ENCODE data around the gene TMEM240. TPM values are rescaled to one million over a fixed set of nuclear protein-coding genes. Genes with fewer than 3 reads are reported as not detected.
"Not testable (repeated sequence)": the region's sequence is repeated elsewhere in the genome, so short reads cannot be mapped to it uniquely, and the experiment has no call there.

The TMEM240 gene
- total and polyA plus RNA-seq, 9 donors, result 3.5 to 9.2 (median 4.8) TPM

DNA sequence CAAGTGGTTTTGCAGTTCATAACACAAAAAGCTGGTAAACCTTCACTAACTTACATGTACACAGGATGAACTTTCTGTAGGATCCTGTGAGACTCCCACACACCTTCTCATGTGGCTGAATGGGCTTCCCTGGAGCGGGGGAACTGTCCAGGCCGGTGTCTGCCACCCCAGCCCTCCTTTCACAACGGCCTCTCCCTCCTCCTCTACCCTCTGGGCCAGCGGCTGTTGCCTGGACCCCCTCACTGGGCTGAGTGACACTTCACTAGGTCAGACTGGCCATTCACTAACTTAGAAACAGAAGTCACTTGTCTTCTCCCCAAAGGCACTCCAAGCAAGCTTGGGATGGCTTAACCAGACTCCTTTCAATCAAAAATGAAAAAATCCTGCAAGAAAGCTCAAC, 18.2 kb upstream of the TMEM240 start:
- Histone ChIP-seq H3K36me3 (ENCODE audit: control insufficient read depth, insufficient read depth, low read length) (peaks cover 42% of the 10 kb centered on the region), H3K27ac (ENCODE audit: low read length) (no peak overlapping the region), H3K4me1 (ENCODE audit: control insufficient read depth, insufficient read depth, low read length) (no peaks in the 10 kb centered on the region), H3K4me3 (ENCODE audit: low read length) (no peak overlapping the region), H3K9me3 (replicated peaks; ENCODE audit: control insufficient read depth, low read depth, low read length) (no peaks in the 10 kb centered on the region), H3K27me3 (ENCODE audit: control insufficient read depth, insufficient read depth, low read length) (no peaks in the 10 kb centered on the region)
- 56% methylated on average over 4 of the region's 4 CpGs for WGBS (ENCODE audit: insufficient coverage)
- no peak for DNase-seq

DNA sequence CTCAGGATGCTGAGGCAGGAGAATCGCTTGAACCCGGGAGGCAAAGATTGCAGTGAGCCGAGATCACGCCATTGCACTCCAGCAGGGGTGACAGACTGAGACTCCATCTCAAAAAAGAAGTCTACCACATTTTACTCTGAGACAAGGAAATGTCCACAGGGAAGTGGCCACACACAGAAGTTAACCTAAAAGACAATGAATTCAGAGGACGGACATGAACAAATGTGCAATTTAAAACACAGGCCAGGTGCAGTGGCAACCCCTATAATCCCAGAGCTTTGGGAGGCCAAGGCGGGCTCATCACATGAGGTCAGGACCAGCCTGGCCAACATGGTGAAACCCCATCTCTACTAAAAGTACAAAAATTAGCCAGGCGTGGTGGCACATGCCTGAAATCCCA, 17.3 kb upstream of the TMEM240 start:
- DNase-seq; H3K27me3 ChIP-seq (ENCODE audit: control insufficient read depth, insufficient read depth, low read length); H3K4me3 ChIP-seq (ENCODE audit: low read length); H3K27ac ChIP-seq (ENCODE audit: low read length); H3K4me1 ChIP-seq (ENCODE audit: control insufficient read depth, insufficient read depth, low read length); H3K9me3 ChIP-seq (replicated peaks; ENCODE audit: control insufficient read depth, low read depth, low read length): not testable (repeated sequence)
- H3K36me3 ChIP-seq (ENCODE audit: control insufficient read depth, insufficient read depth, low read length), result peaks cover 34% of the 10 kb centered on the region
- 97% methylated on average over 6 of the region's 7 CpGs for WGBS (ENCODE audit: insufficient coverage)

DNA sequence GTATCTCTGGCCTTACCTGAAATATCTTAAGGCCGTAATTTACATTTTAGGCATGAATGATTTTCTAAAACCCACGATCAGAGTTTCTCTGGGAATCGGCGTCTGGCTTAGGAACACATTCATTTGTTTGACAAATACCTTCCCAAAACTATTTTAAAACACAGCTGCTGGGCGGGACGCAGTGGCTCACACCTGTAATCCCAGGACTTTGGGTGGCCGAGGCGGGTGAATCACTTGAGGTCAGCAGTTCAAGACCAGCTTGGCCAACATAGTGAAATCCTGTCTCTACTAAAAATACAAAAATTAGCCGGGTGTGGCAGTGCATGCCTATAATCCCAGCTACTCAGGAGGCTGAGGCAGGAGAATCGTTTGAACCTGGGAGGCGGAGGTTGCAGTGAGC, 16.5 kb upstream of the TMEM240 start:
- H3K4me1 ChIP-seq (ENCODE audit: control insufficient read depth, insufficient read depth, low read length); H3K27ac ChIP-seq (ENCODE audit: low read length); H3K9me3 ChIP-seq (replicated peaks; ENCODE audit: control insufficient read depth, low read depth, low read length); DNase-seq; H3K27me3 ChIP-seq (ENCODE audit: control insufficient read depth, insufficient read depth, low read length); H3K4me3 ChIP-seq (ENCODE audit: low read length): not testable (repeated sequence)
- H3K36me3 ChIP-seq (ENCODE audit: control insufficient read depth, insufficient read depth, low read length), result peaks cover 27% of the 10 kb centered on the region
- WGBS (ENCODE audit: insufficient coverage), result 94% methylated on average over 8 of the region's 11 CpGs

DNA sequence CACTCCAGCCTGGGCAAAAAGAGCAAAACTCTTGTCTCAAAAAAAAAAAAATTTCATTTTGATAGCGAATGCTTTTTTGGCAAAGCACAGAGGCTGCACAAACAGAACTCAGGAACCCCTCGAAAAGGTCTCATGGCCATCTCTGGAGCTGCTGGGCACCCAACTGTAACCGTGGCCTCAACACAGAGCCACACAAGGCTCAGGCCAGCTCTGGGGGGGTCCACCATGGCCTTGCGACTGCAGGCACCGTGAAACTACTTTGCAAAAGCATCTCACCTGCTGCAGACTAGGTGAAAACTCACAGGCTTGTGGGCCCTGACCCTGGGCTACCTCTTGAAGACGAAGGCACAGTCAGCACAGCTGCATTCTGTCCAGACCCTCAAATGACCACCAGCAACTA, 16.1 kb upstream of the TMEM240 start:
- Histone ChIP-seq H3K36me3 (ENCODE audit: control insufficient read depth, insufficient read depth, low read length) (peaks cover 22% of the 10 kb centered on the region), H3K4me1 (ENCODE audit: control insufficient read depth, insufficient read depth, low read length) (no peaks in the 10 kb centered on the region), H3K27me3 (ENCODE audit: control insufficient read depth, insufficient read depth, low read length) (no peaks in the 10 kb centered on the region), H3K4me3 (ENCODE audit: low read length) (no peak overlapping the region), H3K27ac (ENCODE audit: low read length) (no peak overlapping the region), H3K9me3 (replicated peaks; ENCODE audit: control insufficient read depth, low read depth, low read length) (no peaks in the 10 kb centered on the region)
- WGBS (ENCODE audit: insufficient coverage), result 87% methylated on average over 5 of the region's 6 CpGs
- DNase-seq, result no peak

DNA sequence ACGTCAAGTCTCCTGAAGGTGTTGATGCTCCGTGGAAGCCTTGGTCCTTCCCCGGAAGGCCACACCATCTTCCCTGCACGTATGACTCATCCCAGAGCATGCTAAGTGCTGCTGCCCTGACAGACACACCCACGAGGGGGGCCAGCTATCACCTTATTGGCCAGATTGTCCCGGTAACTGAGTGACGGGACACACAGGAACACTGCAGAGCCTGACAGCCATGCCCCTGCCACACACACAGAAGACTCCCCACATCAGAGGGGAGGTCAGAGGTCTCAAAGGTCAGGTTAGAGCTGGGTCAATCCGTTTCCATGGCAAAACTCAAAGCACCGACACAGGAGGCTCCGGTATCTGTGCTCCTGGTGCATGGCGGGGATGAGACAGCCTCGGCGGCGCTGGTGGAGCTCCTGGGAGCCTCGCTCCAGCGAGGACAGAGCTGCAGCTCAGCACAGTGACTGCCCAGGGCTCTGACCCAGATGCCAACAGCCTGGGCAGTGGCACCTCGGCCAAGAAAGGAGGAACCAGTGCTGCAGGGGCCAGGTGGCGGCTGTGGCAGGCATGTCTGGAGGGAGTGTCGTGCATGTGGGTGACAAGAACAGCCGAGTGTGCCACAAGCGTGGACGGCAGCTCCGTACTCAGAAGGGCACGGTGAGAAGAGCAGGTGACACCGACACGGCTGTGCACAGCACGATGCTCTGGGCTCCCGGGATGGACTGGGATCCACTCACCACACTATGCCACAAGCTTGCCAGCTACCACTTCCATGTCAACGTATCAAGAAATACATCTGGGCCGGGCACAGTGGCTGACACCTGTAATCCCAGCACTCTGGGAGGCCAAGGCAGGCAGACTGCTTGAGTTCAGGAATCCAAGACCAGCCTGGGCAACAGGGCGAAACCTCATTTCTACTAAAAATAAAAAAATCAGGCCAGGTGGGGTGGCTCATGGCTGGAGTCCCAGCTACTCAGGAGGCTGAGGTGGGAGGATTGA, 14.8 kb upstream of the TMEM240 start:
- Histone ChIP-seq H3K27me3 (ENCODE audit: control insufficient read depth, insufficient read depth, low read length) (no peaks in the 10 kb centered on the region), H3K4me1 (ENCODE audit: control insufficient read depth, insufficient read depth, low read length) (peaks cover 10% of the 10 kb centered on the region), H3K9me3 (replicated peaks; ENCODE audit: control insufficient read depth, low read depth, low read length) (no peaks in the 10 kb centered on the region), H3K36me3 (ENCODE audit: control insufficient read depth, insufficient read depth, low read length) (peaks cover 11% of the 10 kb centered on the region), H3K27ac (ENCODE audit: low read length) (no peak overlapping the region), H3K4me3 (ENCODE audit: low read length) (no peak overlapping the region)
- DNase-seq, result no peak
- WGBS (ENCODE audit: insufficient coverage), result 50% methylated on average over 20 of the region's 31 CpGs

DNA sequence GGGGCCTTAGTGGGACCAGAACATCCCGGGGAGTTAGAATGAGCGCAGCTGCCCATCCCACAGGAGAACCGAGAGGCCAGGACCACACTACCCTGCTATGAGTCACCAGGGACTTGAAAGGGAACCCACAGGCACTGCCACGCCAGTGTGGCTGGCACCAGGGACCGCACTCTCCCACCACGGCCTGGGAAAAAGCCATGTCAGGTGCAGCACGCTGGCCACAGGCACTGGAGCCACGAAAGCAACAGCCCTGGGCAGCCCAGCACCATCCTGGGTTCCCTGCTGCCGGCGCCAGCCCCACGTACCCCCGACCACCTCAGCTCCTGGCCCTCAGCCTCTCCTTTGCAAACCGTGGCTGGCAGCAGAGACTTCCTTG, 14.1 kb upstream of the TMEM240 start:
- DNase-seq, result no peak
- Histone ChIP-seq H3K9me3 (replicated peaks; ENCODE audit: control insufficient read depth, low read depth, low read length) (no peaks in the 10 kb centered on the region), H3K27ac (ENCODE audit: low read length) (no peak overlapping the region), H3K4me1 (ENCODE audit: control insufficient read depth, insufficient read depth, low read length) (peaks cover 13% of the 10 kb centered on the region), H3K36me3 (ENCODE audit: control insufficient read depth, insufficient read depth, low read length) (peaks cover 7% of the 10 kb centered on the region), H3K27me3 (ENCODE audit: control insufficient read depth, insufficient read depth, low read length) (no peaks in the 10 kb centered on the region), H3K4me3 (ENCODE audit: low read length) (no peak overlapping the region)
- WGBS (ENCODE audit: insufficient coverage), result 77% methylated on average over 13 of the region's 13 CpGs

DNA sequence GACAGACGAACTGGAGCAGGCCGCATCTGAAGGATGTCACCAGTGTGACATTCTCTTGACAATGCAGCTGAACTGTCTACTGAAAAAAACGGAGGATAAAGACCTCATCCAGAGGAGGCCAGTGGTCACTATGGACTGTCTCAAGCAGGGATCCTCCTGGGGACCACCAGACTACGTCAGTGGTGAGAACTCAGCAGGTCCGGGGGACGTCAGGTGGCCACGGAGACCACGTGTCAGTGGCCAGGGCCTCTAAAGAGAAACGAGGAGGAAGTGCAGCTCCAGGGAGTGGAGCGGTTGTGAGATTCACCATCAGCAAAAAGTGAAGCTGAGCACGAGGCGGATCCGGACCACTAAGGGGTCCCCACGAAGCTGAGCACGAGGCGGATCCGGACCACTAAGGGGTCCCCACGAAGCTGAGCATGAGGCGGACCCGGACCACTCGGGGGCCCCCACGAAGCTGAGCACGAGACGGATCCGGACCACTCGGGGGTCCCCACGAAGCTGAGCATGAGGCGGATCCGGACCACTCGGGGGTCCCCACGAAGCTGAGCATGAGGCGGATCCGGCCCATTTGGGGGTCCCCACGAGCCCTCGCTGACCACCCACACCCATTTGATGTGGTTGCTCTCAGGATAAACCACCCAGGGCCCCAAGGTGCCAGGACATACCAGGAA, 13.5 kb upstream of the TMEM240 start:
- WGBS (ENCODE audit: insufficient coverage), result 87% methylated on average over 35 of the region's 35 CpGs
- DNase-seq, result no peak
- no peak overlapping the region for H3K27ac ChIP-seq (ENCODE audit: low read length)
- H3K27me3 ChIP-seq (ENCODE audit: control insufficient read depth, insufficient read depth, low read length), result no peaks in the 10 kb centered on the region
- no peaks in the 10 kb centered on the region for H3K9me3 ChIP-seq (replicated peaks; ENCODE audit: control insufficient read depth, low read depth, low read length)
- peaks cover 7% of the 10 kb centered on the region for H3K36me3 ChIP-seq (ENCODE audit: control insufficient read depth, insufficient read depth, low read length)
- H3K4me1 ChIP-seq (ENCODE audit: control insufficient read depth, insufficient read depth, low read length), result peaks cover 13% of the 10 kb centered on the region
- no peak overlapping the region for H3K4me3 ChIP-seq (ENCODE audit: low read length)

DNA sequence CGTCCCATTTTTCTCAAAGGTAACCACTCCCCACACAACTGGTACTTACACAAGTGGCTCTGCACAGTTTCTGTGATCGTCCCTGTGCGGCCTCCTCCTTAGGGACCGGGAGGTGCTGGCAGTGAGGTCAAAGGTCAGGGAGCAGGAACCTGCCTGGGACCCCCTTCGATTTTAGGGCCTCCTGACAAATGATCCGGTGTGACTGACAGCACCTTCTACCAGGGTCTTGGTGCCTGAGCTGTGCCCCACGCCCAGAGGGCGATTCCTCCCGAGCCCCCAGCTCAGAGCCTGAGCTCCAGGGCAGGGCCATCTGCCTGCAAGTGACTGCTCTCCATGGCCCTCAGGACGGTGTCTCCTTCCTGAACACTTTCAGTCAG, 11.8 kb upstream of the TMEM240 start:
- 75% methylated on average over 8 of the region's 10 CpGs for WGBS (ENCODE audit: insufficient coverage)
- Histone ChIP-seq H3K9me3 (replicated peaks; ENCODE audit: control insufficient read depth, low read depth, low read length) (no peaks in the 10 kb centered on the region), H3K27me3 (ENCODE audit: control insufficient read depth, insufficient read depth, low read length) (no peaks in the 10 kb centered on the region), H3K27ac (ENCODE audit: low read length) (no peak overlapping the region), H3K4me1 (ENCODE audit: control insufficient read depth, insufficient read depth, low read length) (peaks cover 13% of the 10 kb centered on the region), H3K36me3 (ENCODE audit: control insufficient read depth, insufficient read depth, low read length) (peaks cover 7% of the 10 kb centered on the region), H3K4me3 (ENCODE audit: low read length) (no peak overlapping the region)
- no peak for DNase-seq

DNA sequence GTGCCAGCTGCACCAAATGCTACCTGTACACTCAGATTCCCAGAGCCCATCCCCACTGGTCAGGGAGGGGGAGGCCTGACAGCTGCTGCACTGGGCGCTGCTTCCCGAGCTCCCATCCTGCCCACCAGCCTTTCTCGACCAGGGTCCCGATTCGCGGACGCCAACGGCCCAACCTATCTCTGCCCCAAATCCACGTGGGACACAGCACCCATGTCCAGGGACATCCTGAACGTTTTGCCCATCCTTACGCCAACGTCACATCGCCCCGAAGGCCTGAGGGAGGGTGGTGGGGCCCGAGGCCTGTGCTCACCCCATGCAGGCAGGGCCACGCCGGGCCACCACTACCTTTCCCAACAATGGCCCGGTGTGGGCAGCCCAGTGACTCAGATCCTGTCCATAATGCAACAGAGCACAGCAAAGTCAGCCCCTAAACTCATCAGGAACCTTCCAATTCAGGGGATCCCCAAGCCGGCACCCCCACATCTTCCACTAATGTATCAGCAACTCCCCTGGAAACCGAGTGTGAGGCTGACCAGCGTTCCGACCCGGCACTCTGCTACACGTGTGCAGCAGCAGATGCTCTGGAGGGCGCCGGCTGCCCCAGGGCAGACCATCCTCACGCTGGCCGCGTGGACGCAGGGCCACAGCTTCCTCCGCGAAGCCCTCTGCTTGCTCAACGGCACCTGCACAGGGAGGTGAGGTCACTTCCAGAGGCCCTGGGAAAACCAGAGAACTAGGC, 11.3 kb upstream of the TMEM240 start:
- no peaks in the 10 kb centered on the region for H3K9me3 ChIP-seq (replicated peaks; ENCODE audit: control insufficient read depth, low read depth, low read length)
- DNase-seq, result no peak
- H3K27me3 ChIP-seq (ENCODE audit: control insufficient read depth, insufficient read depth, low read length), result no peaks in the 10 kb centered on the region
- no peak overlapping the region for H3K27ac ChIP-seq (ENCODE audit: low read length)
- H3K36me3 ChIP-seq (ENCODE audit: control insufficient read depth, insufficient read depth, low read length), result peaks cover 3% of the 10 kb centered on the region
- no peak overlapping the region for H3K4me3 ChIP-seq (ENCODE audit: low read length)
- WGBS (ENCODE audit: insufficient coverage), result 89% methylated on average over 21 of the region's 33 CpGs
- peaks cover 13% of the 10 kb centered on the region for H3K4me1 ChIP-seq (ENCODE audit: control insufficient read depth, insufficient read depth, low read length)
